AG09319 (cell line): Measurements from ENCODE around the gene MRPL46.

Experiments
- DNase-seq: peaks from one replicate; pipeline ENCODE4 v3.0.0-alpha.2; 2010; ENCODE audit warnings: low read depth; ENCODE audit errors: extremely low read depth
- CTCF ChIP-seq: IDR thresholded peaks from 2 replicates; pipeline ENCODE4 v1.5.1; 2011; ENCODE audit warnings: low read depth, mild to moderate bottlenecking, inconsistent platforms, low read length, moderate library complexity

MRPL46 gene

DNA sequence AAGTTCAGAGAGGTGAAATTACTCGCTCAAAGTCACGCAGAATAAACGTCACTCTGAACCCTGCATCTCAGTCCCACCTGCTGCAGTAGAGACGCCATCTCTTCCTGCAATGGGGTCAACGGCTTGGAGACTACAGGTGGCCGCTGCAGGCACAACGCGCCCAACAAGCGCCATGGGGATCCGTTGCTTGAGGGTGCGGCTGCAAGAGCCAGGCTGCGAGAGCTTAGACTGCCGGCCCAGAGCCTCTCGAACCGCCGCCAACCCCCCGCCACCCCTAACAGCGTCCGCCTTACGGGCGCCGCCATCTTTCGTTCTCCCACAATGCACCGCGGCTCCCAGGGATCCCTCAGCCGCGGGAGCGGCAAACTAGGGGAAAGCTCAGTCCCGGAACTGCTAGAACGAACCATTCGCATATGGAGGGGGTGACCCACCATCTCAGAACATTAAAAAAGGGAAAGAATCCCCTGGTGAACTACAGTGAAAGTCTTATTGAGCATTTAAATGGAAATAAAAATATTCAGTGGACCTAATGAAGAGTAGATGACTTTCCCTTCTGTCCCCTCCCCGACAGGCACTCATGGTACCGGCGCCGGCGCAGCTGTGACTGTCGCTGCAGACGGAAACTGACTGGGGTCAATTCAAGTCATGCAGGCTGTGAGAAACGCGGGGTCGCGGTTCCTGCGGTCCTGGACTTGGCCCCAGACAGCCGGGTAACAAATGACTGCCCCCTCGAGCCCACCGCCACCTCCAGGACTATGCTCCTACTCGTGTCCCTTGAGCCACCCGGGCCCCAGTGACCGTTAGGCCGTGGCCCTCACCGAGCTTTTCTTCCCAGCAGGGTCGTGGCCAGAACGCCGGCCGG, at the start of gene MRPL46, which contains the start of gene MRPS11:
TSS of gene MRPL46 (minus strand) at position 316 of the 862 bp plus-strand sequence. CDS start at position 305, 11 bp downstream.
TSS of gene MRPS11 (plus strand) at position 636 of the 862 bp plus-strand sequence. CDS start at position 646, 10 bp downstream.
- no peak for TF ChIP-seq CTCF
- peak; percentile 59 for DNase-seq

- peak; percentile 10 for DNase-seq
- TF ChIP-seq CTCF: no peak
Observed at GRCh38 chr15:88513195-88513594, 46.0 kb upstream of the MRPL46 start.

DNA sequence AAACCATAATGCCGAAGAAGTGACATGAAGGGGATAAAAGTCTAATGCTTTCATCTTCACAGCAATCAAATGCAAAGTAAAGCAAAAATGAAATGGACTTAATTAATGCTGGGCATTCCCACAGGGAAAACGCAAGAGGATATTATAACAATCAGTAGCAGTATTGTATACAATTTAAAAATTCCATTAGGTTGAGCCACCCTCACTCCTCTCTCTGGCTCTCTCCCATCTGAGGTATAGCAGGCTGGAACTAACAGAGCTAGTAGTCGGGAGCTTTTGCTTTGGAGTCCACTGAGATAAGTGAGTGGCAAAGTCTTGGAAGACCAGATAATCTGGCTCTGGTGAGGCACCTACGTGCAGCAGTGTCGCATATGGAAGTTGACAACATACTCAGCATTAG, 45.4 kb upstream of the MRPL46 start:
- DNase-seq: no peak
- TF ChIP-seq CTCF: no peak

DNA sequence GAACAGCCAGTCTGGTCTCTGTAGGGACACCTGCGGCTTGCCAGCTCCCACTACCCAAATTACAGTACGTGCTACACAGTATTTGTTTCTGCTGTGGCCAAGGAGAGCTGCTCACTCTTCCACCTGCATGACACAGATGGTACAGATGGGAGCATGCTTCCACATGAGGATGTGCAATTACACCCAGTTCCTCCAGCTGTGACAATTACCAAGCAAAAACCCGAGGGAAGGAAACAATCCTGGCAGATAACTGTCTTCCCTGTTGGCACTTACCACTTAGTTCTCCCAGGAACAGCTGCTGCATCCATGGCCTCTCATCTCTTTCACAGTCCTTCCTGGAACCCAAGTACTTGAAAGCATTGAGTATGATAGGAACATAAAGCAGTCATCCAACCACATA, 44.9 kb upstream of the MRPL46 start:
- DNase-seq: no peak
- no peak for TF ChIP-seq CTCF

DNA sequence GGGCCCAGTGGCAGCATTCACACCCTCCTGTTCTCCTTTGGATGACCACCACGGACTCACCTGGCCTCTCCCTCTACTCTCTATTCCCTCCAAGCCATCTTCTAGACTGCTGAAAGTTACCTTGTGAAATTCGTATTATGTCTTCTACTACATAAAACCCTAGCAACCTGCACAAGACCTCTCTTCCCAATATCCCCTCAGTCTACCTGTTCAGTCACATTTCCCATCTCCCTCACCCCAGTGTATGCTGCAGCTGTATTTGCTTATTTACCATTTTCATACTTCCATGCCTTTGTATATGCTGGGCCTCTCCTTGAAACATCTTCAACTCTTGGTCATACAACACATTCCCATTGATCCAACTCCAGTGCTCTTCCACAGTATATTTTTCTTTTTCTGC, 44.0 kb upstream of the MRPL46 start:
- no peak for DNase-seq
- no peak for TF ChIP-seq CTCF

DNA sequence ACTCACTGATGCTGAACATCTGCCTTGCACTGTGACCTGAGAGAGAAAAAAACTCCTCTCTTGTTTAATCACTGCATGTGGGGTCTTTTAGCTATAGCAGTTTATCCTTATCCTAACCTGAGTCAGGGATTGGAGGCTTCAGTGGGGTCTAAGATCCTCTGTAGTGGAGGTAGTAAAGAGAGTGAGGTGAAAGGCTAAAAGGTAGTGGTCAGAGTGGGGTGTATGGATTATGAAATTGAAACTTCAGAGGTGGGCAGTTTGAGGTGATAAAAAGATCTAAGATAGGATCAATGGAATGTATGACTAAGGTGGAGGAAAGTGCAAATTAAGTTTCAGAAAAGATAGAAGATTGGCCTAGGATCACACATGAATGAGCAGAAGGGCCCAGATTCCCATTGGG, 42.8 kb upstream of the MRPL46 start:
- DNase-seq: no peak
- TF ChIP-seq CTCF: no peak

- DNase-seq: no peak
- no peak for TF ChIP-seq CTCF
Observed at GRCh38 chr15:88509321-88509720, 42.1 kb upstream of the MRPL46 start.
